Renal cortex interstitium (tissue), 11 donors: ENCODE data around the gene MYO3B. TPM values are rescaled to one million over a fixed set of nuclear protein-coding genes. Genes with fewer than 3 reads are reported as not detected.

ENCODE experiments used
- DNase-seq, 11 donors: peaks; one replicate each; pipeline ENCODE4 v3.0.0-alpha.2; 2013; ENCODE audit warnings: low read depth in 9 of 11, low spot score in 4 of 11; ENCODE audit errors: extremely low read depth in 1 of 11
- polyA plus RNA-seq, 3 donors: library from polyadenylated mRNA; unstranded; fragments of 120-200 nt; gene quantifications; one replicate each; pipeline ENCODE4 v1.2.1, GENCODE V29; 2013; ENCODE audit not compliant: insufficient read length in 3 of 3

The MYO3B gene
- polyA plus RNA-seq, 3 donors: 6.1 to 9.9 (median 6.6) TPM

DNA sequence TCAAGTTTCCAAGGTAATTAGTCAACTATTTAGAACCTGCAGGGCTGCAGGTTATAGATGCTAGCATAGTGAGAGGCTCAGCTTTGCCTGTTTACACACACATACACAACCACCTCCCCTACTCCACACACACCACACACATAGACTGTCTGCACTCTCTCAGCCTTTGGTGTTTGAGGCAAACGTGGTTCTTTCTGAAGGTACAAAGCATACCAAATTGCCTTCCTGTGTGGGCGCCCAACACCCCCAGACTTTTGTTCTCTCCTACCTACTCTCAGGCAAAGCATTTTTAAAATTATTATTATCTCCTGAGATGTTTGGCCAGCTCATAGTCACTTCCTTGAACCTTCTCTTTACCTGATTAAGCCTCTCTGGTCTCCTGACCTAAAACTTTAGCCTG, 44.9 kb downstream of the MYO3B start:
- no peak for DNase-seq

DNA sequence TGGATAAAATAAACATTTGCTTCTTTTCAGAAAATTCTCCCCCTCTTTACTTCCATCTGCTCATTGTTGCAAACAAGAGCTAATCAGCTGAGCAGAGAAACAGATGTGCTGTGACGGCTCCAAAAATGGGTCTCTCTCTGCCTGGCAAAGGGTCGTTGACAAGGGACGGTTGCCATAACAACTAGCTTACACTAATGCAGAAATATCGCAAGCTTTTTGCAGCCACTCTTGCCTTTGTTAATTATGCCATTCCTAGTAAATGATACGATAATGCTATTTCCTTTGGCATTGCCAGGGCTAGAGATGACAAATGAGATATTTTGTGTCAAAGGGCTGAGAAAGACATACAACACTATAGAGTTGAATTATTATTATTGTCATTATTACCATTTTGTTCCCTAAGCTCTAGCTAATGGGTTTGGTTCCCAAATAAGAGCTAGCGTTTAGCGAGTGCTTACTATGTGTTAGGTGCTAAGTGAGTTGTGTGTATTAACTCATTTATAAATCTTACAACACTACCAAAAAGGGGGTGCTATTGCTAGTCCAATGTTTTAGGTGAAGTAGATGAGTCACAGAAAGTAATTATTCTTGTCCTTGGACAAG, 46.8 kb downstream of the MYO3B start:
- DNase-seq: peak in 2 of 11 donors; percentile 8 to 15

DNA sequence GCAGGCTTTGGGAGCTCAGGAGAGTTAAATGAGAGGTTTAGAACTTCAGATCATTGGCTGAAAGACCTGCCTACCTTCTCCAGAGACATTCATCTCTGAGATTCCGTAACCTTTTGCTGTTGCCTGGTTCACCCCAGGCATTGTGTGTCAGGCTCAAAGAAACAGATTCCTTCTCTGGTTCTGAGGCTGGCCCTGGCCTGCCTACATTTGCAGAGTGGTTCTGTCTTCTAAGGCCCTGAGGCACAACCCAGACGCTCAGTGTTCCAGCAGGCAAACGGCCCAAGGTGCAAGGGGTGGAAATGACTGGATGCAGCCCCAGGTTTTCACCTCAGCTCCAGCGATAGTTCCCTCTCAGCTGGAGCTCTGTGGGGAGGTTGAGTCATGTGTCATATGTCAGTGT, 48.3 kb downstream of the MYO3B start:
- DNase-seq: no peak

DNA sequence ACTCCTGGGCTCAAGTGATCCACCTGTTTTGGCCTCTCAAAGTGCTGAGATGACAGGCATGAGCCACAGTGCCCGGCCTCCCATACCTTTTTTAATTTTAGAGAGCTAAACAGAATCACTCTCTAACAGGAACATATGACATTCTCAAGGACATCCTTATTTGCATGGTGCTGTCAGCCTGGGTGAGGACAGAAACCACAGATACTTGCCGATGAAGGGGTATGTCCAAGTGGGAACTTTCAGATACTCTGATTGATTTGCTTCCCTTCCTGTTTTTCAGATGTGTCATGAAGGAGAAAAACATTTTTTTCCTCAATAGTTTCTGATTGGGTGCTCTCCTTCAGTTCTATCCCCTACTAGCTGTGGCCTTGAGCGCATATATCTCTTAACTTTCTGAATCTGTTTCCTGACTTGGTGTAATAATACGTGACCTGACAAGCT, 49.6 kb downstream of the MYO3B start:
- DNase-seq: no peak

DNA sequence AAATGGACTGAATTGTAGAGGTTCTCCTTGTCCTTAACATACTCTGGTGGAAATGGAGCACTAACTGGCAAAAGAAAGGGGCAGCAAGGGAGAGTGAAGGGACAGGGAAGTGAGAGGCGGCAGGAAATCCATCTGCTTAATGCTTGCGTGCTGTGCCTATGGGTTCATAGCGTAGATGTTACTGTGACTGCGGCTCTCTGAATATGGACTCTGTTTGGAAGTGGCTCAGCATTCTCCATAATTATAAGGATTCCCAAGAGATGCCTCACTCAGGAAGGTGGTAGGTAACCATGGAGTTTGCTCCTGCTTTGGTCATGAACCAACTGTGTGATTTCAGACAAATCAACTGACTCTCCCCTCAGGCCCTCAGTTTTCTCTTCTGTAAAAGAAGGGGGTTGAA, 50.0 kb downstream of the MYO3B start:
- DNase-seq: no peak

DNA sequence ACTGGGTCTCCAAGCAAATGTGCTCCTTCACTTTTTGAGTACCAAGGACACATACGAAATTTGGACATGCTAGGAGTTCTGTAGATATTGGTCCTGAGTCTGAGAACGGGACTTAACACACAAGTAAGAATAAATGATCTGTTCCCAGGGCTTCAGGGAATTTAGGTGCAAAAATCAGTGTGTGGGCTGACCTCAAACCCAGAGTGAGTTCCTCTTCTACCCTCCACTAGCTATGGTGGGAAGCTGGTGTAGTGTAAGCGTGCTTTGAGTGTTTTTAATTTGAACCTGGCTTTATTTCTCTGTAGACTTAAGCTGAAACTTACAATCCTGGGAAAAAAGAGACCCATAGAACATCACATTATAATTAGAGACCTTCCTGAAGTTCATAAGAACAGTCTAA, 50.5 kb downstream of the MYO3B start:
- no peak for DNase-seq

DNA sequence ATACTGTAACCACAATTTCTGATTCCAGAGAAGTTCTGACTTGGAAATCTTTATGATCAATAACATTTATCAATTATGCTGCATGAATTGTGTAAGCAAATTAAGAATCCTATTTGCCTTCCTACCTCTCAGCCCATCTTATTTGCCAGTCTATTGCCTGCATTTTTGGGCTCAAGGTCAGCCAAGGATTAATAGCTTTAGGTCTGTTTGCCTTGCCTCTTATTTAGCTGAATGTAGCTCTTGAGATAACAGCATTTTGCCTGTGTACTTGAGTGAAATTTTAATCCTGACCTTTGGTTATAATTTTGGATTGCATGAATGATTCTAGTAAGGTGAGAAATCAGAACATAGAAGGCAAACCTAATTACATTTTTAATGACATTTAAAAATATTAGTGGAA, 51.2 kb downstream of the MYO3B start:
- DNase-seq: no peak

DNA sequence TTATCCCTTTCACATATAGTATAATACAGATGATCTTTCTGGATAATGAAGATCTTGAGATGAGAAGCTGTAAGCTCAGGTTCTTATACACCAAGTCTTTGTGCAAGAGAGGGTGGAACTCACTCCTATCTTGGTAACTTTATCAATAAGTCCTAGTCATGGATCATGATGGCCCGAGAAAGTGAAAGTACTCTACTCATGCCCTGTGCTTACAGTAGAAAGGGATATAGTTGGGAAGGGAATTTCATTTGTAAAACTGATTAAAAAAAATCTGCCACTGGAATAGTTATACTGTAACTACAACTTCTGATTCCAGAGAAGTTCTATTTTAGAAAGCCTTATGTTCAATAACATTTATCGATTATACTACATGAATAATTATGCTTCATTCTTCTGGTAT, 51.8 kb downstream of the MYO3B start:
- DNase-seq: no peak

DNA sequence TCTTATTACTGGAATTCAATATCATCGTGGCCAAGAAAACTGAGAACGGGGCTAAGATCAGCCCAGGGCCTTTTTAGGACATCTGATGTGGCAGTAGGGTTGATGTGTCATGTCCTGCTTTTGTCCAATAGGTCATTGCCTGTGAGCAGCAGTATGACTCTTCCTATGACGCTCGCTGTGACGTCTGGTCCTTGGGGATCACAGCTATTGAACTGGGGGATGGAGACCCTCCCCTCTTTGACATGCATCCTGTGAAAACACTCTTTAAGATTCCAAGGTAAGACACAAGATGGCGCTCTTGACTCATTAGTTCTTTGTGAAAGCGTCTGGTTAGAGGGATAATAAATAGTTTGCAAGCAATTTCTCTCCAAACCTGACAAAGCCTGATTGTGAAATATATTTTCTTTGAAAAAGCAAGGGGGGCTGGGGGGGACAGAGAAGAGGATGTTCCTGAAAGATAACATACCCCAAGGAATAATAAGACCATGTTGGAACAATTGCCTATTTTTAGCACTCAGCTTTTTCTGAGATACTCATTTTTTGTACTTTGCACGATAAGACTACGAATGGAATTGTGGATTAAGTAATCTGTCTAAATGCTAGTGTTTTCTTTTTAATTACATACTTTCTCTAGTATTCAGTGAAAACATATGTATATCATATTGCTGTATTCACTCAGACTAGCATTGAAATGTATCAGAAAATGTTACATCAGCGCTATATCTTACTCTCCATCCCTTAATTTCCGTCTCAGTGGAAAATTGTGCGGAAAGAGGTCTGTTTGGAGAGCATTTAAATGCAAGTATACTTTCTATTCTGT, 58.1 kb downstream of the MYO3B start:
- peak in 7 of 11 donors; percentile 13 to 51 (median 24) for DNase-seq

DNA sequence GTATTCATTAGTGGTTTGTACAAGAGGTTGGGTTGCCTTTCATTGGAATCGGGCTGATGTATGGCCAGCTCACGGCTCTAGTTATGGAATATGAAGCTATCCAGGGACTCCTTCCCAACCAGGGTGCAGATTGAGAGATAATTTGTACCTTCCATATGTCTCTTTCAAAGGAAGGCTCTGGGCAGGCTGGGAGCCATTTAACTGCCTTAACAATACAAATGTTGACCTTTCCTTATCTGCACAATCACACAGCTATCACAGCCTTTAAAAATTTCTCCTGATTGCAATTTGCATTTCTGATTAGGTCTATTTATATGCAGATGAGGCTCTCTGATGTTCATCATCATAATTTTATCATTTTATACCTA, 58.7 kb downstream of the MYO3B start:
- no peak for DNase-seq

DNA sequence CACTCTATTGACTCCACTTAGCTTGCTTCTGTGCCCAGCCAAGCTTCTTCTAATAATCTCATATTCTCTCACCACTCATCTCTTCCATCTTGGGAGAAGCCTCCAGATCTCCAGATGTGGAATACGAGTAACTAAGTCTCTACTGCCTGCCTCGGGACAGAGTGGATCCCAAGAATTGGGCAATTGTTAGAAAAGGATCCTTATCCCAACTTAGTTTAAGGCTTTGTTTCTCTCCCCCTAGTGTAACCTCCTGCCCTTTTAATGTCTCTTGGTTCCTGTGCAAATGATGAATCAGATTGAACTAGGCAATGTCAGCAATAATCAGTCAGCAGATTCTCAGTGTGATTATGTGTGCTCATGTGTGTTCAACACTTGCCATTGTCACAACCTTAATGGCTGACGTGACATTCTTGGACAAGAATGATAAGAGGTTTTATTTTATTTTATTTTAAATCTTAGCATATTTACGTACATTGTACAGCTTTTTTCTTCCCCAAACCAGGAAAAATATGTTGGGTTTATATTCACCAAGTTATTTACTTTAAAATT, 59.7 kb downstream of the MYO3B start:
- DNase-seq: no peak

DNA sequence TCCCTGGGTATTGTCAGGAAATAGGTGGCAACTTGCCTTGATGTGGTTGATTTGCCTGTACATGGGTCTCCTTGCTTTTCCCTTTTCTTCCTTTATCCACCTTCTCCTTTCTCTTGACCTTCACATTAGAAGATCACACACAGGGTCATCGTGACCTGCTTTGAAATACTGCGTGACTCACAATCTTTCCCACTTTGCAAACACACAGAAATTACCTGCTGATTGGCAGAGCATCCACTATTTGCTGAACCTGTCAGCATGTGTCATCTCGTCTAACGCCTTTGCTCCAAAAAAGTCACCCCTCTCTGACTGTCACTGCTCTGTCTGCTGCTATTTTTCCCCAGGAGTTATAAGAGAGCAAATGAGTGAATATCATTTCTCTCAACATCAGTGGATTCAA, 60.8 kb downstream of the MYO3B start:
- DNase-seq: no peak

DNA sequence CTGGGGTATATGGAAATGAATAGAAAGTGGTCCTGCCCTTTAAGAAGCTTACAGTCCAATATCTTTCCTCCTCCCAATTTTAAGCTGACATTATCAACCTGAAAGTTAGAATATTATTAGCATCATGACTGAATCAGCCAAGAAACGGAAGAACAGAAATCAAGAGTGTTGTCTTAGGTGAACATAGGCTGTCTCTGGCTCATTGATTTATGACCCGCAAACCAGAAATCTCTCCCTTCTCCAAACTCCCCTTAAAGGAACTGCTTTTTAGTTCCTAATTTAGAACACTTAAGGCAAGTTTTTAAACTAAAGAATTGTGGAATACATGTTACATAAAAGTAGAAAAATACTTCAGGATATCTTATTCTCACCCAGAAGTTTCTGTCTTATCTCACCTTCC, 62.7 kb downstream of the MYO3B start:
- no peak for DNase-seq

DNA sequence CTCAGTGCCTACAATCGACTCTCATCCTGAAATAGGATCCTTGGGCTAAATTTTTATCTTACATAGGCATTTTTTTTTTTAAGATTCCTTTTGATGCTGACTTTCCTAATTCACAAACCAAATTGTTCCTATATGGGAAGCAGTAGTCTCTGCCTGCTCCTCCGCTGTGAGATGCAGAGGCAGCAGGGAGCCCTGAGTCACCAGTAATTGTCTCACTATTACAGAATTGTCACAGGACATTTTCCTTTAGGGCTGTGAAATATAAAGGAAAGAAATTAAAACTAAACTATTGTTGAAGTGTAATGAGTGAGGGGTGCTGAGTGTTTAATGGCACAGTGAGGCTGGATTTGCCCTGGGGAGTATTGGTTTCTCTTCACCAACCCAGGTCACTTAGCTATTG, 63.8 kb downstream of the MYO3B start:
- DNase-seq: no peak

DNA sequence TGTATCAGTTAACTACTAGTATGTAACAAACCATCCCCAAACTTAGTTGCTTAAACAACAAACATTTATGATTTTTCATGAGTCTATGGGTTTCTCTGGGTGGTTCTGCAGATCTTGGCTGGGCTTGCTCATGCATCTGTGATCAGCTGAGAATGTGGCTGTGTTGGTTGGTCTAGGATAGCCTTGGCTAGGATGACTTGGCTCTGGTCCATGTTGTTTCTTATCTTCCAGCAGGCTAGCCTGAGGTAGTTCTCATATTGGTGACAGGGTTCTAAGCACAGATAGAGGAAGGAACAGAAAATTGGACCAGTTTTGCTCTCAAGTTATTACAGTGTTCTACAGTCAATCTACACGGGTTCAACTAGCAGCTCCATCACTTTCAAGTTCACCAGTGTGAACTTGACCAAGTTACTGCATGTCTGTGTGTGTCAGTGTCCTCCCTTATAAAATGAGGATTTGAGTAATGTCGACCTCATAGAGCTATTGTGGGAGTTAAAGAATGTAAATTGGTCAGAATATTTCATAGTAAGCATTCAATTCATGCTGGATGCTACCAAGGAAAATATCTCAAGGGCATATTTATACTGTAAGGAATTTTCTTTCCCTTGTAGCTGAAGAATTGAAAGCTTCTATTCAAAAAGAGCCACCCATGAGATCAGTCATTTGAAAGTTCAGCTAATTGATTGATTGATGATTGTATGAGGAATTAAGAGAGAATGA, 65.3 kb downstream of the MYO3B start:
- DNase-seq: no peak

DNA sequence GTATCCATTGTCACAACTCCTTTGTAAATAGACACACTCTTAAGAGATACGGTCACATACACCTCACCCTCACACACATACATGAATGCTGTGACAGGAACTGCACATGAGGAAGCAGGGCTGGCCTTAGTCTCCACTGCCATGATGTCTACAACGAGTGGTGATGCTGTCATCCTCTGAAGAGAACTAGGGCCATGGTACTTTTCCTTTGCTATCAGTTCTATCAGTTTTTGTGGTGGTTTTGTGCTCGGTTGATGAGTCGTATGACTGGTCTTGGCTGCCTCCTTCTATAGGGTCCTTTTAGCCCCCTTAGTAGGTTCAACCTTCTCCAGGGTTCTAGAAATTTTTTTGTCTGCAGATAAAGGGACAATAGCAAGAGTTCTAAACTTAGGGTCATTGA, 66.0 kb downstream of the MYO3B start:
- no peak for DNase-seq

DNA sequence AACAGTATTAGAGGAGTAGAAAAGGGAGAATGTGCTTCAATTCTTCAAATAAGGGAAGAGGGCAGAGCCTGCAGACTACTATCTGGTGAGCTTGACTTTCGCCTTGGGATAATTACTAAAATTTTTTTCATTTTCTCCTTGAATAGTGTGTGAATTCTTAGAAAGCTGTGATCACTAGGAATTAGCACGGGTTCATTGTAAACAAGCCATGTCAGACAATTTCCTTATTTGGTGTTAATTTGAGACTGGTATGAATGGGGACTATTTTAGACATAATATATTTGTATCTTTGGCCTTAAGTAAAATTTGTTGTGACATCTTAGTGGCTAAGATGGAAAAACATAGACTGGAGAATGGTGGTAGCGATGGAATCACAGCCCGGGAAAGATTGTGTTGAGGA, 66.6 kb downstream of the MYO3B start:
- no peak for DNase-seq

DNA sequence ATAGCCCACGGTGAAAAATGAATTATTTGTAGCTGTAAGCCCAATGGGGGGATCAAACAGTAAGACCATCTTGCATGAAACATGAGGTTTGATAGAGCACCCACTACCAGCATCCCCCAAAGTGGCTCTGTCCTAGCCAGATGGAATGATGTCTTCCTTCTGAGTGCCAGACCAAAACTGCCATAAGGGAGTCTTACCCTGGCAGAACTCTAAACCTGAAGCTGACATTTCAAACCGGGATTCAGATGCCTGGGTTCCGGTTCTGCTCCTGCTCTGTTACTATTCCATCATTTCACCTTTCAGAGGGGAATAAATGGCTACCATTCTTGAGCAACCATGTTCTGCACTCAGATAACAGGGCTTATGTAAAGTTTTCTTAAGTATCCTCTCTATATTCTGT, 67.4 kb downstream of the MYO3B start:
- DNase-seq: no peak

DNA sequence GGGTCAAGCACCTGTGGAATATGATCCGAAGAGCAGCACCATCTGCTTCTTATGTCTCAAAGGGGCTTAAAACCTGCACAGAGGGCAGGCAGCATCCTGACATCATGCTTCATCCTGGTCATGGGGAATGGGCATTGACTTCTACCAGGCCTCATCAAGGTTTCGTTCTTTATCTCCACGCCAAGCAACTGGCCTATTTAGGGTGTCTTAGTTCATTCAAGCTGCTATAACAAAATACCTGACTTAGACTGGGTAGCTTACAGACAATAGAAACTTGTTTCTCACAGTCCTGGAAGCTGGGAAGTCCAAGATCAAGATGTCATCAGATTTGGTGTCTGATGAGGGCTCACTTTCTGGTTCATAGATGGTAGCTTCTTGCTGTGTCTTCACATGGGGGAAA, 69.4 kb downstream of the MYO3B start:
- DNase-seq: no peak

DNA sequence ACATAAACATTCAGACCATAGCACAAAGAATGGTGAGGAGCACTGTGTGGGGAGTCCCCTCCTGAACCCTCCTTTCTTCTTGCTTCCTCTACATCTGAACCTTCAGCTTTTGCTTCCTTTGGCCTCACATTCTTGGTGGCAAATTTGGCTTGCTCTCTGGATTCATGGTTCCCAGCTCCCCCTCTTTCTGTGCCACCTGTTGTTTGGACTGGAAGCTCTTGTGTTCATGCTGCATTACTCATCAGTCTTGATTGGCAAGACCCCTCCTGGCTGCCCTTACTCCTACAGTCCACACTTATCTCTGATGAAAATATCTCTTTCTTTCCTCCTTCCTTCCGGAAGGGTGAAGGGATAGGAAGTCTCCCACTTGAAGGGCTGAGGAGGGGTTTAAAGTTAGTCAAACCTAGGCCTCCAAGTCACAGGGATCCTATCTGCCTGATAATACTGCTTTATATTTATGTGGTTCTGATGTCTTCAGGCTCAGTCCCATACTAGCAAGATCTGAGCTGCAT, 70.0 kb downstream of the MYO3B start:
- no peak for DNase-seq
